K562 (cell line): ENCODE data around the gene BTF3L4. TPM values are rescaled to one million over a fixed set of nuclear protein-coding genes. Genes with fewer than 3 reads are reported as not detected.
A peak's percentile ranks its signal among the peaks of the same experiment; 100 is the strongest.

Experiments
- ETV5 ChIP-seq: sonication (generic); formaldehyde crosslinking; IDR thresholded peaks from 2 replicates; pipeline ENCODE4 v1.4.0; 2020; ENCODE audit warnings: low read depth, mild to moderate bottlenecking, missing genetic modification reagents
- STAT6 ChIP-seq: sonication (generic); formaldehyde crosslinking; IDR thresholded peaks from 2 replicates; pipeline ENCODE4 v1.8.1; 2023; ENCODE audit warnings: mild to moderate bottlenecking, missing genetic modification reagents
- TAF9B ChIP-seq: fragments of 450-650 bp; IDR thresholded peaks from 2 replicates; pipeline ENCODE4 v1.6.1; 2018; ENCODE audit warnings: mild to moderate bottlenecking; ENCODE audit not compliant: partially characterized antibody
- ZBTB40 ChIP-seq, 2 experiments: fragments of 450-650 bp in 1 of 2; sonication (generic) in 1 of 2; formaldehyde crosslinking in 1 of 2; IDR thresholded peaks; 2 replicates each; pipeline versions ENCODE4 v1.7.1 to v1.9.0; 2016 to 2022; ENCODE audit warnings: inconsistent platforms in 1 of 2, mild to moderate bottlenecking in 1 of 2, missing genetic modification reagents in 1 of 2
- ZNF512 ChIP-seq: IDR thresholded peaks from 2 replicates; pipeline ENCODE4 v1.6.1; 2016; ENCODE audit warnings: missing genetic modification characterization, missing compliant biosample characterization
- polyA plus RNA-seq, 8 experiments: library from polyadenylated mRNA; depleted of rRNA in 4 of 8; stranded (reverse) in 5 of 8; unstranded in 3 of 8; fragments of >200 nt; fragmentation: Nextera tagmentation in 2 of 8; fragmentation: Illumina TruSeq in 1 of 8; extraction: Ambion mirVana in 2 of 8; extraction: Trizol in 1 of 8; gene quantifications; 2 replicates each; pipeline versions ENCODE4 v1.2.1 to v1.2.3, GENCODE V29; 2011 to 2014; ENCODE audit warnings: inconsistent platforms in 1 of 8, missing spikeins in 1 of 8
- total RNA-seq, 7 experiments: library from RNA; depleted of rRNA in 6 of 7; stranded (reverse); fragments of >200 nt in 6 of 7; fragmentation: Illumina TruSeq in 2 of 7; extraction: Trizol in 2 of 7; gene quantifications; 2 replicates each; pipeline versions ENCODE4 v1.2.1 to v1.2.3, GENCODE V29; 2011 to 2021; ENCODE audit warnings: low replicate concordance in 1 of 7

The BTF3L4 gene
- total and polyA plus RNA-seq, 9 of the 15 experiments (the other 6 are each of a cell fraction or from before 2014, with no cell fraction given), result 40.1 to 106 (median 88.8) TPM

GRCh38 chr1:52033190-52034049 lies 22.7 kb upstream of the BTF3L4 start, which contains the start of gene KTI12 (continued):
- peak; percentile 95 for TF ChIP-seq ZBTB40 (IDR thresholded peaks at IDR 0.05)
- TF ChIP-seq ZBTB40 (CRISPR knock-in tag; IDR thresholded peaks at IDR 0.05), result no peak
- TF ChIP-seq TAF9B, result no peak
- TF ChIP-seq STAT6, result peak; percentile 81; the same call in 1 of the 2 replicates
- TF ChIP-seq ZNF512 (tag), result no peak
- peak; percentile 73 for TF ChIP-seq ETV5
